Mesenchymal stem cell (in vitro differentiated cells and primary cell): ENCODE data around the gene HSD17B10.

Experiments
- DNase-seq: peaks from one replicate; pipeline ENCODE4 v3.0.0-alpha.2; 2013
- H2AFZ ChIP-seq: one replicate; pipeline ENCODE4 v1.6.1; 2013; ENCODE audit warnings: low read depth, mild to moderate bottlenecking, control low read depth, inconsistent platforms, low read length, moderate library complexity
- H2AK5ac ChIP-seq: 2 replicates; pipeline ENCODE4 v1.6.1; 2013; ENCODE audit warnings: low read length, moderate library complexity, mild to moderate bottlenecking, inconsistent platforms; ENCODE audit not compliant: severe bottlenecking
- H2BK120ac ChIP-seq: one replicate; pipeline ENCODE4 v1.6.1; 2013; ENCODE audit warnings: low read depth, mild to moderate bottlenecking, inconsistent platforms, low read length, moderate library complexity
- H2BK12ac ChIP-seq, 2 experiments: one replicate each; pipeline ENCODE4 v1.6.1; 2013; ENCODE audit warnings: inconsistent platforms in 2 of 2, low read length in 2 of 2, mild to moderate bottlenecking in 2 of 2, moderate library complexity in 2 of 2, control low read depth in 1 of 2
- H2BK15ac ChIP-seq: one replicate; pipeline ENCODE4 v1.6.1; 2013; ENCODE audit warnings: mild to moderate bottlenecking, low read depth, inconsistent platforms; ENCODE audit not compliant: poor library complexity, severe bottlenecking
- H2BK5ac ChIP-seq: 2 replicates; pipeline ENCODE4 v1.6.1; 2013; ENCODE audit warnings: low read depth, mild to moderate bottlenecking, low read length, control low read depth, inconsistent platforms; ENCODE audit not compliant: poor library complexity, severe bottlenecking
- H3K14ac ChIP-seq, 2 experiments: one replicate each; pipeline ENCODE4 v1.6.1; 2013; ENCODE audit warnings: inconsistent platforms in 2 of 2, low read length in 2 of 2, control low read depth in 1 of 2, mild to moderate bottlenecking in 1 of 2, moderate library complexity in 1 of 2
- H3K18ac ChIP-seq, 2 experiments: one replicate each; pipeline ENCODE4 v1.6.1; 2013; ENCODE audit warnings: inconsistent platforms in 2 of 2, low read length in 2 of 2, control low read depth in 1 of 2, low read depth in 1 of 2, mild to moderate bottlenecking in 1 of 2
- H3K23ac ChIP-seq, 2 experiments: one replicate each; pipeline ENCODE4 v1.6.1; 2013; ENCODE audit warnings: inconsistent platforms in 2 of 2, low read length in 2 of 2, mild to moderate bottlenecking in 2 of 2, moderate library complexity in 2 of 2, control low read depth in 1 of 2
- H3K27ac ChIP-seq: 2 replicates; pipeline ENCODE4 v1.5.1; 2013; ENCODE audit warnings: mild to moderate bottlenecking, moderate library complexity, low read length, control low read depth, inconsistent platforms; ENCODE audit not compliant: poor library complexity, severe bottlenecking
- H3K27me3 ChIP-seq, 2 experiments: 2 replicates each; pipeline versions ENCODE4 v1.6.1 to v1.7.0; 2013; ENCODE audit warnings: low read length in 2 of 2, mild to moderate bottlenecking in 2 of 2, moderate library complexity in 2 of 2, control low read depth in 1 of 2, inconsistent platforms in 1 of 2; ENCODE audit not compliant: control insufficient read depth in 1 of 2, insufficient read depth in 1 of 2
- H3K36me3 ChIP-seq, 2 experiments: 2 replicates each; pipeline versions ENCODE4 v1.6.1 to v1.7.0; 2013; ENCODE audit warnings: low read length in 2 of 2, control low read depth in 1 of 2, inconsistent platforms in 1 of 2, low read depth in 1 of 2, mild to moderate bottlenecking in 1 of 2; ENCODE audit not compliant: insufficient read depth in 2 of 2, control insufficient read depth in 1 of 2
- H3K4ac ChIP-seq, 2 experiments: one replicate each; pipeline ENCODE4 v1.6.1; 2013; ENCODE audit warnings: inconsistent platforms in 2 of 2, low read length in 2 of 2, mild to moderate bottlenecking in 2 of 2, moderate library complexity in 2 of 2, control low read depth in 1 of 2, low read depth in 1 of 2
- H3K4me1 ChIP-seq: 2 replicates; pipeline ENCODE4 v1.6.1; 2013; ENCODE audit warnings: low read depth, low read length, control low read depth; ENCODE audit not compliant: control insufficient read depth, insufficient read depth
- H3K4me2 ChIP-seq: 2 replicates; pipeline ENCODE4 v1.6.1; 2013; ENCODE audit warnings: low read length, mild to moderate bottlenecking, inconsistent platforms; ENCODE audit not compliant: poor library complexity, severe bottlenecking
- H3K4me3 ChIP-seq, 2 experiments: 2 replicates each; pipeline versions ENCODE4 v1.5.1 to v1.7.0; 2013; ENCODE audit warnings: low read length in 2 of 2, mild to moderate bottlenecking in 2 of 2, control low read depth in 1 of 2, low read depth in 1 of 2; ENCODE audit not compliant: insufficient read depth in 1 of 2
- H3K79me1 ChIP-seq: replicated peaks from 2 replicates; pipeline ENCODE4 v1.6.1; 2013; ENCODE audit warnings: mild to moderate bottlenecking, control low read depth, low read length, inconsistent platforms; ENCODE audit not compliant: poor library complexity, severe bottlenecking
- H3K9ac ChIP-seq: 2 replicates; pipeline ENCODE4 v1.7.0; 2013; ENCODE audit warnings: mild to moderate bottlenecking, low read length, moderate library complexity
- H3K9me3 ChIP-seq: 2 replicates; pipeline ENCODE4 v1.7.0; 2013; ENCODE audit warnings: mild to moderate bottlenecking, low read length; ENCODE audit not compliant: control insufficient read depth
- H4K8ac ChIP-seq: one replicate; pipeline ENCODE4 v1.6.1; 2013; ENCODE audit warnings: inconsistent platforms, mild to moderate bottlenecking, low read length, moderate library complexity
- H4K91ac ChIP-seq: one replicate; pipeline ENCODE4 v1.6.1; 2013; ENCODE audit warnings: mild to moderate bottlenecking, low read length, inconsistent platforms
- WGBS: methylation state at CpG from one replicate; pipeline ENCODE4 v1.1.7; 2013; ENCODE audit warnings: mixed read lengths; 5-methylcytosine and 5-hydroxymethylcytosine counted together

Gene HSD17B10

GRCh38 chrX:53479301-53479700 is 45.1 kb upstream of the HSD17B10 start:
- 95% methylated on average over 4 of the region's 5 CpGs for WGBS
- no peak overlapping the region for H2AK5ac ChIP-seq
- no peak overlapping the region for H3K9ac ChIP-seq
- H4K91ac ChIP-seq, result no peak overlapping the region
- no peak overlapping the region for H2BK5ac ChIP-seq
- peaks cover 0 to 46% of the 10 kb centered on the region in 2 experiments for H3K27me3 ChIP-seq
- H3K9me3 ChIP-seq, result no peaks in the 10 kb centered on the region
- H3K4me2 ChIP-seq, result no peak overlapping the region
- DNase-seq, result peak; percentile 12
- H2BK120ac ChIP-seq, result no peak overlapping the region
- no peak overlapping the region for H3K4me3 ChIP-seq
- no peak overlapping the region for H2BK15ac ChIP-seq
- H3K4ac ChIP-seq, result no peak overlapping the region
- no peaks in the 10 kb centered on the region for H3K79me1 ChIP-seq
- no peak overlapping the region for H3K18ac ChIP-seq
- H3K27ac ChIP-seq, result no peak overlapping the region
- H3K14ac ChIP-seq, result no peak overlapping the region
- no peaks in the 10 kb centered on the region for H3K4me1 ChIP-seq
- no peak overlapping the region for H2AFZ ChIP-seq
- no peak overlapping the region for H4K8ac ChIP-seq
- H3K23ac ChIP-seq, result no peak overlapping the region
- H3K36me3 ChIP-seq, result no peaks in the 10 kb centered on the region
- no peak overlapping the region for H2BK12ac ChIP-seq

GRCh38 chrX:53476371-53476770 is 42.2 kb upstream of the HSD17B10 start:
- 45% methylated on average over 2 of the region's 2 CpGs for WGBS
- Histone ChIP-seq H3K4me2 (no peak overlapping the region), H3K18ac (no peak overlapping the region), H3K23ac (no peak overlapping the region), H3K27me3 (peaks cover 15 to 57% of the 10 kb centered on the region in 2 experiments), H3K9me3 (no peaks in the 10 kb centered on the region), H3K14ac (no peak overlapping the region), H2BK120ac (no peak overlapping the region), H3K79me1 (no peaks in the 10 kb centered on the region), H4K8ac (no peak overlapping the region), H3K36me3 (no peaks in the 10 kb centered on the region), H3K4me1 (no peaks in the 10 kb centered on the region), H3K9ac (no peak overlapping the region), H3K4ac (no peak overlapping the region), H3K27ac (no peak overlapping the region), H4K91ac (no peak overlapping the region), H2AFZ (no peak overlapping the region), H2BK12ac (no peak overlapping the region), H2BK15ac (no peak overlapping the region), H3K4me3 (no peak overlapping the region), H2AK5ac (no peak overlapping the region), H2BK5ac (no peak overlapping the region)
- no peak for DNase-seq

- H2BK5ac ChIP-seq, result no peak overlapping the region
- no peak overlapping the region for H2AK5ac ChIP-seq
- no peak overlapping the region for H3K23ac ChIP-seq
- H3K14ac ChIP-seq, result no peak overlapping the region
- H2BK120ac ChIP-seq, result no peak overlapping the region
- H2AFZ ChIP-seq, result no peak overlapping the region
- H3K9me3 ChIP-seq, result no peaks in the 10 kb centered on the region
- H3K36me3 ChIP-seq, result no peaks in the 10 kb centered on the region
- H3K4me3 ChIP-seq, result no peak overlapping the region
- no peak overlapping the region for H4K91ac ChIP-seq
- H3K4me1 ChIP-seq, result no peaks in the 10 kb centered on the region
- H3K4ac ChIP-seq, result no peak overlapping the region
- H2BK15ac ChIP-seq, result no peak overlapping the region
- WGBS, result 95% methylated on average over 2 of the region's 2 CpGs
- H3K4me2 ChIP-seq, result no peak overlapping the region
- no peak overlapping the region for H4K8ac ChIP-seq
- H2BK12ac ChIP-seq, result no peak overlapping the region
- H3K27ac ChIP-seq, result no peak overlapping the region
- H3K27me3 ChIP-seq, result peaks cover 15 to 52% of the 10 kb centered on the region in 2 experiments
- DNase-seq, result no peak
- no peak overlapping the region for H3K9ac ChIP-seq
- H3K79me1 ChIP-seq, result no peaks in the 10 kb centered on the region
- H3K18ac ChIP-seq, result no peak overlapping the region
Measured at GRCh38 chrX:53474707-53475106, 40.5 kb upstream of the HSD17B10 start.

GRCh38 chrX:53471346-53471745 is 37.2 kb upstream of the HSD17B10 start:
- Histone ChIP-seq H4K8ac (no peak overlapping the region), H2BK15ac (no peak overlapping the region), H3K18ac (no peak overlapping the region), H2BK5ac (no peak overlapping the region), H3K23ac (no peak overlapping the region), H2BK12ac (no peak overlapping the region), H2AFZ (no peak overlapping the region), H3K9me3 (no peaks in the 10 kb centered on the region), H3K4ac (no peak overlapping the region), H3K9ac (no peak overlapping the region), H3K79me1 (no peaks in the 10 kb centered on the region), H3K4me1 (no peaks in the 10 kb centered on the region), H3K27me3 (peaks cover 15 to 50% of the 10 kb centered on the region in 2 experiments), H4K91ac (no peak overlapping the region), H3K14ac (no peak overlapping the region), H2AK5ac (no peak overlapping the region), H3K4me2 (no peak overlapping the region), H3K4me3 (no peak overlapping the region), H2BK120ac (no peak overlapping the region), H3K27ac (no peak overlapping the region), H3K36me3 (no peaks in the 10 kb centered on the region)
- no peak for DNase-seq
- 70% methylated on average over 1 of the region's 3 CpGs for WGBS
